ENCODE data around the gene MCTP1.
"Not testable (repeated sequence)": the region's sequence is repeated elsewhere in the genome, so short reads cannot be mapped to it uniquely, and the experiment has no call there.

MCTP1 gene

GRCh38 chr5:94830520-94830919 lies 454.4 kb downstream of the MCTP1 start:
- Histone ChIP-seq H3K36me3 (ENCODE audit: control insufficient read depth, insufficient read depth, low read length) (no peaks in the 10 kb centered on the region), H3K4me3 (ENCODE audit: low read depth, low read length) (no peak overlapping the region), H3K9me3 (ENCODE audit: control insufficient read depth, low read length) (no peaks in the 10 kb centered on the region), H3K79me2 (no peaks in the 10 kb centered on the region), H3K9ac (no peak overlapping the region), H3K4me1 (no peaks in the 10 kb centered on the region), H2AFZ (no peak overlapping the region), H3K4me2 (ENCODE audit: low read length) (no peak overlapping the region), H3K27ac (no peak overlapping the region), H3K27me3 (ENCODE audit: control insufficient read depth, insufficient read depth, low read length) (no peaks in the 10 kb centered on the region)
- TF ChIP-seq CTCF (IDR thresholded peaks at IDR 0.05) = no peak

GRCh38 chr5:94828222-94828621 lies 456.7 kb downstream of the MCTP1 start:
- H3K79me2 ChIP-seq; H3K36me3 ChIP-seq (ENCODE audit: control insufficient read depth, insufficient read depth, low read length); H3K27me3 ChIP-seq (ENCODE audit: control insufficient read depth, insufficient read depth, low read length); H3K4me3 ChIP-seq (ENCODE audit: low read depth, low read length); H2AFZ ChIP-seq; H3K27ac ChIP-seq; H3K4me1 ChIP-seq; H3K9me3 ChIP-seq (ENCODE audit: control insufficient read depth, low read length); H3K4me2 ChIP-seq (ENCODE audit: low read length); H3K9ac ChIP-seq: not testable (repeated sequence)

GRCh38 chr5:94820488-94820887 lies 464.4 kb downstream of the MCTP1 start:
- Histone ChIP-seq H3K4me1 (no peaks in the 10 kb centered on the region), H3K4me3 (ENCODE audit: low read depth, low read length) (no peak overlapping the region), H3K27me3 (ENCODE audit: control insufficient read depth, insufficient read depth, low read length) (no peaks in the 10 kb centered on the region), H3K4me2 (ENCODE audit: low read length) (no peak overlapping the region), H3K9ac (no peak overlapping the region), H3K27ac (no peak overlapping the region), H2AFZ (no peak overlapping the region), H3K36me3 (ENCODE audit: control insufficient read depth, insufficient read depth, low read length) (no peaks in the 10 kb centered on the region), H3K9me3 (ENCODE audit: control insufficient read depth, low read length) (no peaks in the 10 kb centered on the region), H3K79me2 (no peaks in the 10 kb centered on the region)
- no peak for TF ChIP-seq CTCF (IDR thresholded peaks at IDR 0.05)

- Histone ChIP-seq H3K9ac (no peak overlapping the region), H3K27ac (no peak overlapping the region), H3K36me3 (ENCODE audit: control insufficient read depth, insufficient read depth, low read length) (no peaks in the 10 kb centered on the region), H3K79me2 (no peaks in the 10 kb centered on the region), H3K27me3 (ENCODE audit: control insufficient read depth, insufficient read depth, low read length) (no peaks in the 10 kb centered on the region), H3K9me3 (ENCODE audit: control insufficient read depth, low read length) (no peaks in the 10 kb centered on the region), H3K4me1 (no peaks in the 10 kb centered on the region), H2AFZ (no peak overlapping the region), H3K4me3 (ENCODE audit: low read depth, low read length) (no peak overlapping the region), H3K4me2 (ENCODE audit: low read length) (no peak overlapping the region)
- TF ChIP-seq CTCF (IDR thresholded peaks at IDR 0.05) = no peak
Observed at GRCh38 chr5:94818904-94819303, 466.0 kb downstream of the MCTP1 start.

- no peaks in the 10 kb centered on the region for H3K79me2 ChIP-seq
- no peak overlapping the region for H3K9ac ChIP-seq
- no peak overlapping the region for H3K4me2 ChIP-seq (ENCODE audit: low read length)
- H2AFZ ChIP-seq = no peak overlapping the region
- no peaks in the 10 kb centered on the region for H3K27me3 ChIP-seq (ENCODE audit: control insufficient read depth, insufficient read depth, low read length)
- no peaks in the 10 kb centered on the region for H3K9me3 ChIP-seq (ENCODE audit: control insufficient read depth, low read length)
- no peaks in the 10 kb centered on the region for H3K4me1 ChIP-seq
- no peaks in the 10 kb centered on the region for H3K36me3 ChIP-seq (ENCODE audit: control insufficient read depth, insufficient read depth, low read length)
- no peak overlapping the region for H3K27ac ChIP-seq
- H3K4me3 ChIP-seq (ENCODE audit: low read depth, low read length) = no peak overlapping the region
- TF ChIP-seq CTCF (IDR thresholded peaks at IDR 0.05) = no peak
Observed at GRCh38 chr5:94815313-94816039, 469.4 kb downstream of the MCTP1 start.

Data from parathyroid adenoma (tissue), 2 donors.